ENCODE data around the gene LCP1.
A peak's percentile ranks its signal among the peaks of the same experiment; 100 is the strongest.
"Not testable (repeated sequence)": the region's sequence is repeated elsewhere in the genome, so short reads cannot be mapped to it uniquely, and the experiment has no call there.

The LCP1 gene

GRCh38 chr13:46181840-46182490, at the start of gene LCP1:
Gene LCP1, minus strand, starts transcription at chr13:46182177. Its CDS starts 22,515 bp downstream, at chr13:46159662.
- Histone ChIP-seq H3K9me3 (no peaks in the 10 kb centered on the region), H3K4me2 (peak within 1 kb of the TSS; percentile 98), H3K27ac (peak within 1 kb of the TSS; percentile 89), H3K9ac (peak within 1 kb of the TSS; percentile 84), H4K20me1 (no peaks in the 10 kb centered on the region), H3K36me3 (no peaks in the 10 kb centered on the region), H3K4me3 (peak within 1 kb of the TSS; percentile 76), H3K4me1 (peaks cover 51% of the 10 kb centered on the region), H3K27me3 (no peaks in the 10 kb centered on the region)
- no peak for TF ChIP-seq Cebpa-rat (IDR thresholded peaks at IDR 0.05)

GRCh38 chr13:46229251-46229650, 47.3 kb upstream of the LCP1 start:
- Histone ChIP-seq H3K27me3 (no peaks in the 10 kb centered on the region), H4K20me1 (no peaks in the 10 kb centered on the region), H3K9ac (no peak overlapping the region), H3K4me2 (no peak overlapping the region), H3K36me3 (no peaks in the 10 kb centered on the region), H3K9me3 (peaks cover 21% of the 10 kb centered on the region), H3K4me3 (no peak overlapping the region), H3K27ac (no peak overlapping the region), H3K4me1 (peaks cover 7% of the 10 kb centered on the region; the same call in 1 of the 2 replicates)
- no peak for TF ChIP-seq Cebpa-rat (IDR thresholded peaks at IDR 0.05)

- H3K4me1 ChIP-seq, H3K4me2 ChIP-seq, H3K4me3 ChIP-seq, H3K9ac ChIP-seq, H4K20me1 ChIP-seq, H3K27ac ChIP-seq, H3K27me3 ChIP-seq, H3K36me3 ChIP-seq: not testable (repeated sequence)
- H3K9me3 ChIP-seq = peaks cover 20% of the 10 kb centered on the region
Measured at GRCh38 chr13:46220234-46220633, 38.3 kb upstream of the LCP1 start.

GRCh38 chr13:46214741-46215140, 32.8 kb upstream of the LCP1 start:
- not testable (repeated sequence) for H3K4me1 ChIP-seq, H3K27ac ChIP-seq, H3K9ac ChIP-seq, H3K36me3 ChIP-seq, H3K4me3 ChIP-seq, H3K4me2 ChIP-seq
- peaks cover 13% of the 10 kb centered on the region for H3K9me3 ChIP-seq
- H3K27me3 ChIP-seq = peaks cover 37% of the 10 kb centered on the region
- peaks cover 12% of the 10 kb centered on the region; the same call in 1 of the 2 replicates for H4K20me1 ChIP-seq

- Histone ChIP-seq H3K9me3 (peaks cover 12% of the 10 kb centered on the region), H3K36me3 (no peaks in the 10 kb centered on the region), H3K4me2 (no peak overlapping the region), H3K9ac (no peak overlapping the region), H4K20me1 (peaks cover 12% of the 10 kb centered on the region; the same call in 1 of the 2 replicates), H3K27ac (no peak overlapping the region), H3K4me3 (no peak overlapping the region), H3K27me3 (peaks cover 39% of the 10 kb centered on the region), H3K4me1 (no peaks in the 10 kb centered on the region; the same call in 1 of the 2 replicates)
- no peak for TF ChIP-seq Cebpa-rat (IDR thresholded peaks at IDR 0.05)
Measured at GRCh38 chr13:46213242-46213641, 31.3 kb upstream of the LCP1 start.

GRCh38 chr13:46211483-46212351, 29.7 kb upstream of the LCP1 start, which contains the start of gene LRRC63:
Gene LRRC63, plus strand, starts transcription at chr13:46211928. Its CDS starts 1,107 bp downstream, at chr13:46213035.
- TF ChIP-seq Cebpa-rat (IDR thresholded peaks at IDR 0.05) = no peak
- Histone ChIP-seq H3K36me3 (no peaks in the 10 kb centered on the region), H4K20me1 (peaks cover 12% of the 10 kb centered on the region; the same call in 1 of the 2 replicates), H3K9ac (no peak within 1 kb of the TSS), H3K4me3 (peak within 1 kb of the TSS; percentile 40; the same call in 1 of the 2 replicates), H3K27ac (no peak within 1 kb of the TSS), H3K4me1 (no peaks in the 10 kb centered on the region; the same call in 1 of the 2 replicates), H3K4me2 (peak within 1 kb of the TSS; percentile 13; the same call in 1 of the 2 replicates), H3K9me3 (peaks cover 12% of the 10 kb centered on the region), H3K27me3 (peaks cover 39% of the 10 kb centered on the region)

GRCh38 chr13:46211116-46211482, 29.1 kb upstream of the LCP1 start:
- no peak for TF ChIP-seq Cebpa-rat (IDR thresholded peaks at IDR 0.05)
- no peak overlapping the region for H3K9ac ChIP-seq

GRCh38 chr13:46210362-46211083, 28.5 kb upstream of the LCP1 start:
- H3K9me3 ChIP-seq = peaks cover 12% of the 10 kb centered on the region
- peaks cover 12% of the 10 kb centered on the region; the same call in 1 of the 2 replicates for H4K20me1 ChIP-seq
- peaks cover 39% of the 10 kb centered on the region for H3K27me3 ChIP-seq
- no peak overlapping the region for H3K9ac ChIP-seq
- no peak overlapping the region for H3K4me3 ChIP-seq
- H3K4me1 ChIP-seq = no peaks in the 10 kb centered on the region; the same call in 1 of the 2 replicates
- no peak overlapping the region for H3K27ac ChIP-seq
- no peaks in the 10 kb centered on the region for H3K36me3 ChIP-seq
- no peak overlapping the region for H3K4me2 ChIP-seq
- TF ChIP-seq Cebpa-rat (IDR thresholded peaks at IDR 0.05) = no peak

More at GRCh38 chr13:46211116-46211482, 29.1 kb upstream of the LCP1 start:
- Histone ChIP-seq H3K27ac (no peak overlapping the region), H4K20me1 (peaks cover 12% of the 10 kb centered on the region; the same call in 1 of the 2 replicates), H3K4me2 (no peak overlapping the region), H3K4me1 (no peaks in the 10 kb centered on the region; the same call in 1 of the 2 replicates), H3K9me3 (peaks cover 12% of the 10 kb centered on the region), H3K36me3 (no peaks in the 10 kb centered on the region), H3K4me3 (no peak overlapping the region), H3K27me3 (peaks cover 39% of the 10 kb centered on the region)

GRCh38 chr13:46207828-46208227, 25.9 kb upstream of the LCP1 start:
- TF ChIP-seq Cebpa-rat (IDR thresholded peaks at IDR 0.05) = no peak
- H3K4me2 ChIP-seq = no peak overlapping the region
- H3K4me1 ChIP-seq = no peaks in the 10 kb centered on the region; the same call in 1 of the 2 replicates
- no peak overlapping the region for H3K27ac ChIP-seq
- H3K9me3 ChIP-seq = peaks cover 12% of the 10 kb centered on the region
- H3K9ac ChIP-seq = no peak overlapping the region
- no peak overlapping the region for H3K4me3 ChIP-seq
- peaks cover 33% of the 10 kb centered on the region for H3K27me3 ChIP-seq
- no peaks in the 10 kb centered on the region for H3K36me3 ChIP-seq
- H4K20me1 ChIP-seq = peaks cover 12% of the 10 kb centered on the region; the same call in 1 of the 2 replicates

All from BLaER1 (cell line).